LNCAP (cell line): ENCODE measurements around the gene KCNT2.

ENCODE experiments used
- TF ChIP-seq, protein P1 (sequence below): fragments of 450-650 bp; IDR thresholded peaks from 2 replicates; pipeline ENCODE4 v1.5.1; 2017; ENCODE audit warnings: mild to moderate bottlenecking

KCNT2 gene

DNA sequence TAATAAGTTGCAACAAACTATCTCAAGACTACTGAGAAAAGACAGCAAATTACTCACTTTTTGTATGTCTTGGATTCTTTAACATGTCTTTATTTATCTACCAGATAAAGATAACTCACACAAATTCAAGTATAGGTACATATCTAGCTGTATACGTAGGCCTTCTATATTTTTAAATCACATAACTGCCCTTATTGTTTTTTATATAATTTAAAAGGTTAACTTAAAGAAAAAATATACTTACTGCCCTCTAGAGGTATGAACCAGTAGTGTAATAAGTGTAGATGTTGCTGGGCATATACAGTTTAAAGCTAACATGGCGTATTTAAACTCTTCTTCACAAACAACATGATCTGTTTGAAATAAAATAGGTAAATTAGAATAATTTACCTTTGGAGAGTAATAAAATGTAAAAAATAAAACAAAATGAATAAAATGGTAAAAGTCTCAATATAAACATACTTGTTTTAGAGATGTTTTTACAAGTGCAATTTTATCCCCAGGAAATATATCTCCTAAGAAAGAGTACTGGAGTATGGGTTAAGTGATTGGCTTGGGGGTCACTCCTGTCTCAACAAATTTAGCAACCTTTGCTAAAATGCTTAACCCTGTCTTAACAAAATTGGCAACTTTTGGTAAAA lies 235.2 kb downstream of the KCNT2 start:
- TF ChIP-seq, protein P1, sequence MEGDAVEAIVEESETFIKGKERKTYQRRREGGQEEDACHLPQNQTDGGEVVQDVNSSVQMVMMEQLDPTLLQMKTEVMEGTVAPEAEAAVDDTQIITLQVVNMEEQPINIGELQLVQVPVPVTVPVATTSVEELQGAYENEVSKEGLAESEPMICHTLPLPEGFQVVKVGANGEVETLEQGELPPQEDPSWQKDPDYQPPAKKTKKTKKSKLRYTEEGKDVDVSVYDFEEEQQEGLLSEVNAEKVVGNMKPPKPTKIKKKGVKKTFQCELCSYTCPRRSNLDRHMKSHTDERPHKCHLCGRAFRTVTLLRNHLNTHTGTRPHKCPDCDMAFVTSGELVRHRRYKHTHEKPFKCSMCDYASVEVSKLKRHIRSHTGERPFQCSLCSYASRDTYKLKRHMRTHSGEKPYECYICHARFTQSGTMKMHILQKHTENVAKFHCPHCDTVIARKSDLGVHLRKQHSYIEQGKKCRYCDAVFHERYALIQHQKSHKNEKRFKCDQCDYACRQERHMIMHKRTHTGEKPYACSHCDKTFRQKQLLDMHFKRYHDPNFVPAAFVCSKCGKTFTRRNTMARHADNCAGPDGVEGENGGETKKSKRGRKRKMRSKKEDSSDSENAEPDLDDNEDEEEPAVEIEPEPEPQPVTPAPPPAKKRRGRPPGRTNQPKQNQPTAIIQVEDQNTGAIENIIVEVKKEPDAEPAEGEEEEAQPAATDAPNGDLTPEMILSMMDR: peak; percentile 71

DNA sequence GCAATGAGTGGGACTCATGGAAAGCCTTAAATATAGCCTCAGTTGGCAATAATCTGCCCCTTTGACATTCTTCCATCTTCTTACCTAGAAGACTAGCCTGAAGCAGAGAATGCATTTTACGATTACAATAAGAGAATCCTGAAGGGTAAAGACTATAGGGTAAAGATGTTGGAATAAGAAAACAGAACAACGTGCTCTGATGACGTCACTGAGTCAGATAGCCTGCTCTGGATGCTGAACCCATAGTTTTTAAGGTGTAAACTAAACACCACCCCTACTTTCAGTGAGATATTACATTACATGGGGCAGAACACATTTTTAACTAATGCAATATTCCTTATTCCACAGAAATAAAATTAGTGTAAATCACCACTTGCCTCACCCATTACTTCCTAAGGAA lies 240.4 kb downstream of the KCNT2 start:
- TF ChIP-seq, protein P1: no peak

DNA sequence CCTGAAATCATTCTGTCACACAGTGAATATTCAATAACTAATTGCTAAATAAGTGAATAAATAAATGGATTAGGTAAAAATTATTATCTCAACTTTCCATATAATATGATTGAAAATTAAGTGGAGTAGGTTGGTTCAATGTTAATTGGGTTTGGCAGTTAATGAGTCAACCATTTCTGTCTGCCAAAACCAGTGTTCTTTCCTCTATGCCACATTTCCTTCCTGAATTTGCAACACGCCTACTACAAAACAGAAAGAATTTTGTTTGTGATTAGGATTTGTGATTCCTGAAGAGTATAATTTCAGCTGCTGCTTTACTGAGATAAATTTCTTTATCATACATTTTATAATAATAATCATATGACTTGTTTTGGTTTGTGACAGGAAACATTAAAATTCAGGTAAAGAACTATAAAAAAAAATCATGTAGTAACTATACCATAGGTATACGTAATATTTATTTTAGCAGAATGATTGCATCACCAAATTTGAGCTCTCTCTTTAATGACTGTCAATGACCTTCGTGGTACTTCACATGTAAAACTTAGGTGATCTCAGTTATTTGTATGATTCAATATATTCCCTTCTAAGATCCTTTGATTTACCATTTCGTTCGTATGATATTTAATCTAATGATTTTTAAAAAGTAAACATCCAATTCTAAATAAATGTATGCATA lies 241.3 kb downstream of the KCNT2 start:
- TF ChIP-seq, protein P1: no peak

DNA sequence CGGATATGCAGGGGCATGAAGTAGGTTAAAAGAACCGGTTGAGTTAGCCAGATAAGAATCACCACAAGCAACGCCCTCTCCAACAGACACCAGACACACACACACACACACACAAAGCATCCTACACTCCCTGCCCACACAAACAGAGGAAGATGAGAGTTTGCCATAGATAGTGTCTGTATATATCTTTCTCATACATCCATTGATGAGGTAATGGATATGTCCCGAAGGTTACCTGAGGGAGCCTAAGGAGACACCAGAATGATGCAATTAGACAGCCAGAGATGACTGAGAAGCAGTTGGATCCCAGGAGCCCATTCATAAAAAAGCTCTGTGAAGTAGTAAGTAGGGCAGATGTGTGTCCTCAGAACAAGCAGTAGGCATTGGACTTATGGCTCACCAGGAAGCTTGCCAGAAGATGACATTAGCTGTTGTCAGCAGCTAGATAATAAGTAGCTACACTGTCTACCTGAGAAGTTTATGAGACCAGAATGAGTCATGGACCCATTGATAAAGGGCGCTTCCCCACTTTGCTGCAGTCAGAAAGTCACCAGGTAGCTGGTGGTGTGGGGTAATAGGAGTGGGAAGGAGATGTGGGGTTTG lies 247.0 kb downstream of the KCNT2 start:
- TF ChIP-seq, protein P1: no peak

DNA sequence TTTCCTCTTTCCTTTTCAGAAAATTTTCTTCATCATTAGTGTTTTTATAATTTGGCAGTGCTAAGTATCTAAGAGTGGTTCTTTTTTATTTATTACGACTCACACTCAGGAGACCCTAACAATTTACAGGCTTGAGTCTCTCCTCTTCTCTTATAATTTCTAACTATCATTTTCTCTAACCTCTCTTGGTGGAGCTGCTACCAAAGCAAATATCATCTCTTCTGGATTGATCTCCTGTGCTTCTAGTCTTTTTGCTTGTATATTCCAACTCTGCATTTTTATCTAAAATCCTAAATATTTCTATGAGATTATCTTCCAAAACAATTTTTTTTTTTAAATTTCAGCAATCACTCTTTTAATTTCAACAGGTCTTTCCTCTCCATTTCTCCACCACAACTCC lies 250.3 kb downstream of the KCNT2 start:
- TF ChIP-seq, protein P1: no peak

DNA sequence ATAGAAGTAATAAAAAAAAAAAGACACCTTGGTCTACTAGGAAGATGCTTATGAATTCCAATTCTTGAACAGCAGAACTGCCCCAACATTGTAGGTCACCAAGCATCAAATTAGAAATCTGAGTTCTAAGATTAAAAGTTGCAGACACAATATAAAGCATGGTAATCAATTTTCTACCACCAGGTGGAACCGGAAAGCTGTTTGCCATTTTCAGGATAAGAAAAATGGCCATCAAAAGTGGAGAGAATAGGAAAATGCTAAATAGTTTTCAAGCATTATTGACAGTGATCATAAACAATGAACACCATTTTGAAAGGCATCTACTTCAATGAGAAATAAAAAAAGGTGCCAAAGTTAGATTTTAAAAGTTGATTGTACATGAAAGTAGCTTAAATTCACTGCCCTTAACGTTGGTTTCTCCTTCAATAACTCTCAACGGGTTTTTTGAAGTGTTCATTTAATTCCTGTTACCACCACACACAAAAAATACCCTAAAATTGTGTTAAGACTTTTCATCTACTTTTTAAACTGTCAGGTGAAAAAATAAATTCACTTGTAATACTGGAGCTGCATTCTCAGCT lies 252.9 kb downstream of the KCNT2 start:
- TF ChIP-seq, protein P1: peak; percentile 46

DNA sequence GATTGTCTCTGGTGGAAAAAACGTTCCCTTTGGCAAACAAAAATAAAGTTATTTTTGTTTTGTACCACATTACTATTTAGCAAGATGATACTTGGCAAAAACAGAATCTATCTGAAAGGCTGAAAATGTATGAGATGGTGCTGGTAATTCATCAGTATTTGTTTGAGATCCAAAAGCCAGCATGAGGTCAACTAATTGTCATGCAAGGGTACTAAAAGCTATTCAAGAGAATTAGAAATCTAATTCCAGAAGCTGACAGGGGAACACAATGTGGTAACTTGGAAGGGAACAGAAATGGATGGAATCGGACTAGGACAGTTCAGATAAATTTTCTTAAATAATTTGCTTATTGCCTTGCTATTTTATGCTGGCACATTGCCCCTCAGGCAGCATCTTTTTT lies 263.8 kb downstream of the KCNT2 start:
- TF ChIP-seq, protein P1: no peak
